CD4-positive, alpha-beta T cell (primary cell): Measurements from ENCODE around the gene AIMP2. TPM values are rescaled to one million over a fixed set of nuclear protein-coding genes. Genes with fewer than 3 reads are reported as not detected.
"Not testable (repeated sequence)": the region's sequence is repeated elsewhere in the genome, so short reads cannot be mapped to it uniquely, and the experiment has no call there.

Experiments
- ATAC-seq: fragments of 200-7000 bp; cut with Tn5 transposase; one replicate; pipeline ENCODE4 v1.10.0; 2022; ENCODE audit warnings: mild to moderate bottlenecking; ENCODE audit not compliant: poor library complexity
- CTCF ChIA-PET: fragments of 350-600 bp; sonication (Branson Sonifier 250); formaldehyde crosslinking; loops from one replicate; lab custom pipeline; 2021; ENCODE audit warnings: antibody characterized with exemption, inconsistent platforms; lab: Charles Lee
- POLR2A ChIA-PET: fragments of 350-600 bp; sonication (Branson Sonifier 250); formaldehyde crosslinking; loops from one replicate; lab custom pipeline; 2021; ENCODE audit warnings: antibody characterized with exemption, inconsistent platforms; lab: Charles Lee
- DNase-seq, 14 experiments: peaks; one replicate each; pipeline ENCODE4 v3.0.0-alpha.2; 2013 to 2020; ENCODE audit warnings: mixed read lengths in 2 of 14
- H3K27ac ChIP-seq, 2 donors: one replicate each; pipeline versions ENCODE4 v1.5.1 to v1.7.0; 2013; ENCODE audit warnings: low read length in 2 of 2, low read depth in 1 of 2, mild to moderate bottlenecking in 1 of 2
- H3K27me3 ChIP-seq, 2 experiments: 1 replicate in 1 of 2; 2 replicates in 1 of 2; pipeline versions ENCODE4 v1.6.1 to v1.7.0; 2013; ENCODE audit warnings: low read length in 2 of 2, control low read depth in 1 of 2, mild to moderate bottlenecking in 1 of 2, moderate library complexity in 1 of 2; ENCODE audit not compliant: insufficient read depth in 2 of 2, control insufficient read depth in 1 of 2
- H3K36me3 ChIP-seq: one replicate; pipeline ENCODE4 v1.6.1; 2013; ENCODE audit warnings: low read length, control low read depth; ENCODE audit not compliant: insufficient read depth
- H3K4me1 ChIP-seq: one replicate; pipeline ENCODE4 v1.6.1; 2013; ENCODE audit warnings: low read length, control low read depth; ENCODE audit not compliant: insufficient read depth
- H3K4me3 ChIP-seq: one replicate; pipeline ENCODE4 v1.5.1; 2013; ENCODE audit warnings: mild to moderate bottlenecking, low read length, moderate library complexity
- H3K9me3 ChIP-seq, 2 experiments: 1 replicate in 1 of 2; 2 replicates in 1 of 2; pipeline versions ENCODE4 v1.6.1 to v1.7.0; 2013; ENCODE audit warnings: low read length in 2 of 2, mild to moderate bottlenecking in 2 of 2, control low read depth in 1 of 2, moderate library complexity in 1 of 2; ENCODE audit not compliant: control insufficient read depth in 1 of 2, insufficient read depth in 1 of 2
- H3K27ac Mint-ChIP-seq: one replicate; pipeline ENCODE4 v1.8.0; 2020; ENCODE audit warnings: mixed read lengths
- H3K27me3 Mint-ChIP-seq: one replicate; pipeline ENCODE4 v1.8.0; 2021; ENCODE audit warnings: mixed read lengths
- H3K36me3 Mint-ChIP-seq: one replicate; pipeline ENCODE4 v1.8.0; 2021; ENCODE audit warnings: low read depth, mixed read lengths
- H3K4me1 Mint-ChIP-seq: one replicate; pipeline ENCODE4 v1.8.0; 2021; ENCODE audit warnings: low read depth, mixed read lengths
- H3K4me3 Mint-ChIP-seq: one replicate; pipeline ENCODE4 v1.8.0; 2020; ENCODE audit warnings: mild to moderate bottlenecking, mixed read lengths
- H3K9me3 Mint-ChIP-seq: one replicate; pipeline ENCODE4 v1.8.0; 2020; ENCODE audit warnings: mixed read lengths
- intact Hi-C, 2 experiments: fragments of 100-400 bp; cut with DNase I in 1 of 2; cut with micrococcal nuclease in 1 of 2; formaldehyde crosslinking; loops; one replicate each; pipeline versions ENCODE4 v1.15.1 to v1.9.0; 2023 to 2025; cut with DNase I, micrococcal nuclease
- total RNA-seq, 174 experiments: library from RNA in 2 of 174; stranded (reverse) in 2 of 174; gene quantifications; one replicate each; pipeline ENCODE4 v1.2.3 and lab custom pipeline; 2021 to 2026
- TF ChIP-seq, protein P1 (sequence below): fragments of 200-600 bp; IDR thresholded peaks from one replicate; pipeline ENCODE4 v1.8.0; 2022; ENCODE audit warnings: antibody characterized with exemption, mild to moderate bottlenecking

AIMP2 gene
- total RNA-seq, 2 experiments from 2014 or later = 4.3 to 5.4 TPM

DNA sequence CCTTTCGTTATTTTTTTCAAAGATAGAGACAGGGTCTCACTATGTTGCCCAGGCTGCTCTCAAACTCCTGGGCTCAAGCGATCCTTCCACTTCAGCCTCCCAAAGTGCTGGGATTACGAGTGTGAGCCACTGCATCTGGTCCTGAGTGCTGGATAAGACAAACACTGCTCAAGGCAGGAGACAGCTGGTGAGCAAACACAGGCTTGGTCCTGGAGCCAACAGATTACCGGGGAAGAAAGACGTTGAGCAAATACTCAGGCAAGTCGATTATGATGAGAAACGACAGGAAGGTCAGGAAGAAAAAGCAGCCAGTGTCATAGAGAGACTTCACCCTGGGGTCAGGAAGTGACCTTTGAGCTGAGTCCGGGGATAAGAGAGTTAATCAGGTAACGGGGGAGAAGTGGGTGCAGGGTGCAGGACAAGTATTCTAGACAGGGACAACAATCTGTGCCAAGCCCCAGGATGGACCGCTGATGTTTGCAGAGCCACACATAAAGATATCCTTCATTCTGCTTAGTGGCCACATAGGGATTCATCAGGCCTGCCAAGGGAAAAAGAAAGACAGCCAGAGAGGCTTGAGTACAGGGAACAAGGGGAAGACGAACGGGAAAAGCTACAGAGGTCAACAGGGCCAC, 29.3 kb upstream of the AIMP2 start:
- POLR2A ChIA-PET, DNase-seq, H3K27me3 Mint-ChIP-seq, H3K4me1 Mint-ChIP-seq, H3K4me3 Mint-ChIP-seq, H3K9me3 ChIP-seq, H3K27ac ChIP-seq, H3K36me3 ChIP-seq, intact Hi-C loops, H3K9me3 Mint-ChIP-seq, H3K27ac Mint-ChIP-seq, CTCF ChIA-PET, ATAC-seq, H3K4me1 ChIP-seq, H3K27me3 ChIP-seq, H3K4me3 ChIP-seq: not testable (repeated sequence)
- peaks cover 30% of the 10 kb centered on the region for H3K36me3 Mint-ChIP-seq

DNA sequence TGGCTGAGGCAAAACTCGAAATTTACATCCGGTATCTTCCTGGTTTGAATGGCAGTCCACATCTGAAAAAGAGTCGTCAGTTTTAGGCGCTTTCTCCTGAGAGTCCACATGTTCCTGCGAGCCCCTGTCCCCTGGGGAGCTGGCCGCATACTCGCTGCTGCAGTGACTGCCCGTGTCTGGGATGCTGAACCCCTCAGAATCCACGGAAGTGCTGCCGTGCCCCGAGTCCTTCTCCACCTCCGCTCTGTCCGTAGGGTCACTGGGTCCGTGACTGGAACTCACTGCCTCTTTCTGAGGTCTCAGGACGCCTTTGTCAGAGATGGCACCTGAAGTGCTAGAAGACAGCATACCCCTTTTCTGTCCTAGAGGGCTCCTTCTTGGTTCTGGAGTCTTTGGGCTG, 22.0 kb upstream of the AIMP2 start:
- ATAC-seq, H3K27me3 Mint-ChIP-seq, H3K4me3 ChIP-seq, intact Hi-C loops, CTCF ChIA-PET, POLR2A ChIA-PET, H3K27ac Mint-ChIP-seq, H3K4me1 Mint-ChIP-seq, H3K4me1 ChIP-seq, H3K9me3 ChIP-seq, H3K27me3 ChIP-seq, H3K9me3 Mint-ChIP-seq, H3K4me3 Mint-ChIP-seq, H3K27ac ChIP-seq, DNase-seq: not testable (repeated sequence)
- H3K36me3 ChIP-seq = peaks cover 37% of the 10 kb centered on the region
- H3K36me3 Mint-ChIP-seq = peaks cover 59% of the 10 kb centered on the region

DNA sequence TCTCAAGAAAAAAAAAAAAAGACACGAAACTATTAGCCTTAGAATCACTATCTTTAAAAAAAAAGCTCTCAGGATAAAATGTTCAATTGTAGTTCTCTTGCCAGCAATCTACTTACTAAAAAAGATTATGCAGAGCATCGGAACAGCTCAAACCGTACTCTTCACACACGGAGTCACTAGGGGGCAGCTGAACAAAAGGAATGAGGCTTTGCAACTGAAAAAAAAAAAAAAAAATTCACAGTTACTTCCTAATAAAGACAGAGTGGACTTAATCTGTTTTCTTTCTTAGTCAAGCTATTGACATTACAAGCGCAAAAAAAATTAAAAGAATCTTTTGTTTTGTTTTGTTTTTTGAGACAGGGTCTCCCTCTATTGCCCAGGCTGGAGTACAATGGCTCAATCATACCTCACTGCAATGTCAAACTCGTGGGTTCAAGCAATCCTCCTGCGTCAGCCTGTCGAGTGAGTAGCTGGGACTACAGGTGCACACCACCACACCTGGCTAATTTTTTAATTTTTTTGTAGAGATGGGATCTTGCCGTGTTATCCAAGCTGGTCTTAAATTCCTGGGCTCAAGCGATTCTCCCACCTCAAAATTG, 11.8 kb upstream of the AIMP2 start:
- no peak overlapping the region for H3K4me3 Mint-ChIP-seq
- intact Hi-C loops = loop anchor here (1.0 to 10.0 kb wide), 4 partner anchors 143 to 437 kb away; no protein-coding TSS in a partner anchor
- POLR2A ChIA-PET = interaction anchor here (0.6 to 1.9 kb wide), 8 partner anchors 10 to 451 kb away, joined by 3 to 7 read pairs (median 3); partner anchors contain the start of genes AIMP2, DAGLB and PMS2
- Histone ChIP-seq H3K9me3 (no peaks in the 10 kb centered on the region), H3K27ac (no peak overlapping the region), H3K36me3 (peaks cover 55% of the 10 kb centered on the region), H3K4me3 (no peak overlapping the region), H3K27me3 (no peaks in the 10 kb centered on the region), H3K4me1 (no peaks in the 10 kb centered on the region)
- H3K27ac Mint-ChIP-seq = no peak overlapping the region
- DNase-seq (peak; percentile 26 to 80 (median 40)), ATAC-seq (peak; percentile 74)
- no peaks in the 10 kb centered on the region for H3K4me1 Mint-ChIP-seq
- H3K27me3 Mint-ChIP-seq = no peaks in the 10 kb centered on the region
- H3K36me3 Mint-ChIP-seq = peaks cover 70% of the 10 kb centered on the region
- CTCF ChIA-PET = interaction anchor here (0.6 to 2.8 kb wide), 21 partner anchors 12 to 593 kb away, joined by 3 to 14 read pairs (median 3); partner anchors contain the start of genes AIMP2 and PMS2
- H3K9me3 Mint-ChIP-seq = no peaks in the 10 kb centered on the region
- TF ChIP-seq, protein P1, sequence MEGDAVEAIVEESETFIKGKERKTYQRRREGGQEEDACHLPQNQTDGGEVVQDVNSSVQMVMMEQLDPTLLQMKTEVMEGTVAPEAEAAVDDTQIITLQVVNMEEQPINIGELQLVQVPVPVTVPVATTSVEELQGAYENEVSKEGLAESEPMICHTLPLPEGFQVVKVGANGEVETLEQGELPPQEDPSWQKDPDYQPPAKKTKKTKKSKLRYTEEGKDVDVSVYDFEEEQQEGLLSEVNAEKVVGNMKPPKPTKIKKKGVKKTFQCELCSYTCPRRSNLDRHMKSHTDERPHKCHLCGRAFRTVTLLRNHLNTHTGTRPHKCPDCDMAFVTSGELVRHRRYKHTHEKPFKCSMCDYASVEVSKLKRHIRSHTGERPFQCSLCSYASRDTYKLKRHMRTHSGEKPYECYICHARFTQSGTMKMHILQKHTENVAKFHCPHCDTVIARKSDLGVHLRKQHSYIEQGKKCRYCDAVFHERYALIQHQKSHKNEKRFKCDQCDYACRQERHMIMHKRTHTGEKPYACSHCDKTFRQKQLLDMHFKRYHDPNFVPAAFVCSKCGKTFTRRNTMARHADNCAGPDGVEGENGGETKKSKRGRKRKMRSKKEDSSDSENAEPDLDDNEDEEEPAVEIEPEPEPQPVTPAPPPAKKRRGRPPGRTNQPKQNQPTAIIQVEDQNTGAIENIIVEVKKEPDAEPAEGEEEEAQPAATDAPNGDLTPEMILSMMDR = peak; percentile 80

DNA sequence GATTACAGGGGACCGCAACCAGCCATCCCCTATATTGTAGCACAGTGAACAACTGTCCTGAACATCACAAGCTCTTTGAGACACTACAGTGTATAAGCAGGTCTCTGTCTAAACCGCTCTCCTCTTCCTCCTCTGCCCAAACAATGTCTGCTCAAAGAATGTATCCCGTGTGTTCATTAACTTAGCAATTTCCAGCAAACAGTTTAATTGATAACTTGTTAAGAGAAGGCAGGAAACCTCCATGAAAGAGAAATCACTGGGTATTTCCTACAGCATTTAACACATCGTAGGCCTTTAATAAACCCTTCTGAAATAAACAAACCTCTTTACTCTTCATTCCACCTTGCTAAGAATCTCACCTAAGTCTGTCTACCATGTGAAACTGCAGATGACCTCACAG, 1.7 kb upstream of the AIMP2 start:
- ChIA-PET CTCF (no interaction called here), POLR2A (interaction anchor here (1.1 kb wide), 1 partner anchor 10 kb away, joined by 3 read pairs; no protein-coding TSS in a partner anchor)
- H3K9me3 Mint-ChIP-seq = no peaks in the 10 kb centered on the region
- peaks cover 33% of the 10 kb centered on the region for H3K4me1 Mint-ChIP-seq
- Histone ChIP-seq H3K27me3 (no peaks in the 10 kb centered on the region), H3K27ac (no peak overlapping the region), H3K4me3 (no peak overlapping the region), H3K4me1 (peaks cover 23% of the 10 kb centered on the region), H3K36me3 (peaks cover 12% of the 10 kb centered on the region), H3K9me3 (no peaks in the 10 kb centered on the region)
- H3K4me3 Mint-ChIP-seq = peak overlapping the region; percentile 80
- H3K27ac Mint-ChIP-seq = peak overlapping the region; percentile 71
- DNase-seq = no peak
- intact Hi-C loops = no loop called here
- ATAC-seq = no peak
- TF ChIP-seq, protein P1 = no peak
- peaks cover 34% of the 10 kb centered on the region for H3K36me3 Mint-ChIP-seq
- H3K27me3 Mint-ChIP-seq = no peaks in the 10 kb centered on the region

DNA sequence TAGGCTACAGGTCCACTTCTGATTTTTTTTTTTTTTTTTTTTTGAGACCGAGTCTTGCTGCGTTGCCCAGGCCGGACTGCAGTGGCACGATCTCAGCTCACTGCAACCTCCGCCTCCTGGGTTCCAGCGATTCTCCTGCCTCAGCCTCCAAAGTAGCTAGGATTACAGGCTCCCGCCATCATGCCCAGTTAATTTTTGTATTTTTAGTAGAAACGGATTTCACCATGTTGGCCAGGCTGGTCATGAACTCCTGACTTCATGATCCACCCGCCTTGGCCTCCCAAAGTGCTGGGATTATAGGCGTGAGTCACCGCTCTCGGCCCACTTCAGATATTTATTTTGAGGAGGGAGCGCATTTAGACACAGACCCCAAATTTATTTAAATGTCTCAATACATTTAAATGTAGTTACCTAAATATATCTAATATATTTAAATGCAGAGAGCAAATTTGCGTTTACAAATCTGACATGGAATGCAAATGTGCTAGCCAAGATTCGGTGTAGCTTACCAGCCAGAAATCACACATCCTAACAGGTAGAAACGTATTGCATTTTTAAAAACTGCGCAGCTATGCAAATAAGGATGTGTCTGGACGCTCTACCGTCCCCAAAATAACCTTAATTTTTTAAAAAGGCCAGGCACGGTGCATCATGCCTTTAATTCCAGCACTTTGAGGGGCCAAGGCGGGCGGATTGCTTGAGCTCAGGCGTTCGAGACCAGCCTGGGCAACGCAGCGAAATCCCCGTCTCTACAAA, 1.1 kb upstream of the AIMP2 start:
- intact Hi-C loops, DNase-seq, H3K9me3 Mint-ChIP-seq, H3K27me3 Mint-ChIP-seq, ATAC-seq, H3K27me3 ChIP-seq, H3K9me3 ChIP-seq: not testable (repeated sequence)
- CTCF ChIA-PET = interaction anchor here (1.0 to 1.9 kb wide), 3 partner anchors 11 to 315 kb away, joined by 3 to 8 read pairs (median 4); no protein-coding TSS in a partner anchor
- Mint-ChIP-seq H3K36me3 (peaks cover 36% of the 10 kb centered on the region), H3K4me1 (peaks cover 39% of the 10 kb centered on the region), H3K27ac (peak overlapping the region; percentile 97), H3K4me3 (peak overlapping the region; percentile 80)
- Histone ChIP-seq H3K27ac (peak overlapping the region in 1 of 2 donors; percentile 73), H3K36me3 (peaks cover 12% of the 10 kb centered on the region), H3K4me1 (peaks cover 23% of the 10 kb centered on the region), H3K4me3 (peak overlapping the region; percentile 89)
- POLR2A ChIA-PET = interaction anchor here (1.0 to 1.8 kb wide), 4 partner anchors 10 to 185 kb away, joined by 3 to 7 read pairs (median 4); no protein-coding TSS in a partner anchor
